Measurements from ENCODE around the gene LPO.

The LPO gene

DNA sequence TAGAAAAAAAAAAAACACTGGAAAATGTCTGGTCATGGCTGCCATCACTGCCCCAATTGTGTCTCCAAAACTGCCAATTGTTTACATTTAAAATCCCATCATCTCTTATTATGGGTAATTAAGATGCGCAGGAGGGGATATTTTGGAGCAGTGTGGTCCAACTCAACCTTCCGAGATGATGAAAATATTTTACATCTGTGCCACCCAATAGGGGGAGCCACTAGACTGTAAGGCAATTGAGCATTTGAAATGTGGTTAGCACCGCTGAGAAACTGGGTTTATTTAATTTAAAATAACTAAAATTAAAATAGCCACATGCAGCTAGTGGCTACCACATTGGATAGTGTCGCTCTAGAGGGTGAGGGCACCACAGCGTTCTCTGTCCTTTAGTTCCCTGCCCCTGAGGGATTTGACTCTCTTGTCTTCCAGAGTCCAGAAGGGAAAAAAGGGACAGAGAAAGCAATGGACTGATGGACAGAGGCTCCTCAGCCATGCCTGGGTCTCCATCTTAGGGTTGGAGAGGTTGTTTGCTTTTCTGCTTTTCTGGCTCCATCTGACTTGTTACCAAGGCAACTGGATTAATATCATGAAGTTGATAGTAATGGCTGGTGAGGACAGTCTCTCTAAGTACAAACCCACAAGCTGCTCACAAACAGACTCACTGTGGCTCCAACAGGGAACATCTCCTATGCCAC lies 38.9 kb downstream of the LPO start:
- DNase-seq (ENCODE audit: low spot score in 2 of 2) (no peak), ATAC-seq (no peak)
- Mint-ChIP-seq H3K4me1 (peaks cover 15% of the 10 kb centered on the region), H3K9me3 (no peaks in the 10 kb centered on the region), H3K36me3 (no peaks in the 10 kb centered on the region), H3K4me3 (no peak overlapping the region), H3K27ac (no peak overlapping the region)

DNA sequence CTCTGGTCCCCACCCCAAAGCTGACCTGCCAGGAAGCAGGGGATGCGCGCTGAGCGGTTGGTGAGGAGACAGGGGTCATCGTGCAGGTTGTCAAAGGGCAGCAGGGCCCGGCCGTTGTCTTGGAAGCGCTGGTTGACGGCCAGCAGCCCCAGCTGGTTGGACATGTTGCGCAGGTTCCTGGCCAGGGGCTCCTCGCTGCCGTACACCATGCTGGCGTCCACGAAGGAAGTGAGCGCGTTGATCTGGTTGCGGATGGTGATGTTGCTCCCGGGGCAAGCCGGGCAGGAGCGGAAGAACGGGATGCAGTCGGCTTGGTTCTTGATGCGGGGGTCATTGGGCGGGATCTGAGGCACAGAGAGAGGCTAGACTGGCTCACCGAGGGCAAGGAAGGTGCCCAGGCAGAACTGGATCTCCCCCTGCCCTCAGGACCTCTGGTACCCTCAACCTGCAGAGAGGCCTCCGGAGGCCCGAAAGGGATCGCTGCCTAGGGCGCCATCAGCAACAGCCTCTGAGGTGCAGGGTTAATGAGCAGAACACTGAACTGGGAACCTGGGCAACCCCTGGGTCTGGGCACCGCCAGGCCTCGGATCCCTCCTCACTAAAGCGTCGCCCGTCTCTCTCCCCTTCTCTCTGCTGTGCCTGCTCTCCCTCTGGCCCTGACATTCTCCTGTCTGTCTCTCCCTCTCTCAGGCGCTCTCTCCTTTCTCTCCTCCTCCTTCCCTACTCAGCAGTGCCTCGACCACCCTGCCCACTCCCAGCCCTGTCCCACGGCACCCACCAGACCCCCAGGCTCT lies 39.6 kb downstream of the LPO start:
- ATAC-seq (no peak), DNase-seq (ENCODE audit: low spot score in 2 of 2) (no peak)
- Mint-ChIP-seq H3K27ac (no peak overlapping the region), H3K36me3 (no peaks in the 10 kb centered on the region), H3K4me1 (peaks cover 11% of the 10 kb centered on the region), H3K9me3 (no peaks in the 10 kb centered on the region), H3K4me3 (no peak overlapping the region)

GRCh38 chr17:58278661-58279015 lies 40.3 kb downstream of the LPO start:
- H3K4me1 Mint-ChIP-seq: peaks cover 5% of the 10 kb centered on the region
- no peak for DNase-seq (ENCODE audit: low spot score in 2 of 2)
- no peak overlapping the region for H3K4me3 Mint-ChIP-seq
- H3K9me3 Mint-ChIP-seq: no peaks in the 10 kb centered on the region
- no peak for ATAC-seq
- H3K36me3 Mint-ChIP-seq: no peaks in the 10 kb centered on the region
- H3K27ac Mint-ChIP-seq: no peak overlapping the region

DNA sequence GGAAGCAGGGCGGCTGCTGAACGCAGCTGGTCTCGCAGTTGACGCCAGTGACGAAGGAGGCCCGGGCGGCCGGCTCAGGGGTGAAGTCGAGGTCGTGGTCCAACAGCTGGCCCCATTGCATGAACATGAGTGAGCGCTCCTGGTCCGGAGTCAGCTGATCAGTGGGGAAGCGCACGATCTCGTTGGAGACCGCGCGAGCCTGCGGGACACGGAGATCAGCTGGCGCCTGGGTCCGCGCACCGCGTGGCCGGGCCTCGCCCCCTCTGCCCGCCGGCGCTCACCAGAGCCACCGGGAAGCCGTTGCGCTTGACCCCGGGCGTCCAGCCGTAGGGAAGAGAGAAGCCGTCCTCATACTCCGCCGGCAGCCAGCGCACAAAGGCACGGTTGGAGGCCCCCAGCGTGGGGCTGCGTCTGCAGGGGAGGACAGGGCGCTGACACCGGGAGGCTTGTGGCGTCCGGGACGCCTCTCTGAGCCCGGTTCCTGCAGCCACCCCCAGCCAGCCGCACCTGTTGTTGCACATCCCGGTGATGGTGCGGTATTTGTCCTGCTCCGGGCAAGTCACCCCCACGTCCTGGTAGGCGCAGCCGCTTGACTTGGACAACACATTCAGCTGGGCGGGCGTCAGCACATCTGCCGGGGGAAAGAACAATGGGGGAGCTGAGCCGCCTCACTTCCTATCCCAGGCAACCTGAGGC lies 40.8 kb downstream of the LPO start:
- Mint-ChIP-seq H3K9me3 (no peaks in the 10 kb centered on the region), H3K36me3 (no peaks in the 10 kb centered on the region), H3K4me1 (peaks cover 5% of the 10 kb centered on the region), H3K27ac (no peak overlapping the region), H3K4me3 (no peak overlapping the region)
- ATAC-seq (peak; percentile 12), DNase-seq (ENCODE audit: low spot score in 2 of 2) (no peak)

DNA sequence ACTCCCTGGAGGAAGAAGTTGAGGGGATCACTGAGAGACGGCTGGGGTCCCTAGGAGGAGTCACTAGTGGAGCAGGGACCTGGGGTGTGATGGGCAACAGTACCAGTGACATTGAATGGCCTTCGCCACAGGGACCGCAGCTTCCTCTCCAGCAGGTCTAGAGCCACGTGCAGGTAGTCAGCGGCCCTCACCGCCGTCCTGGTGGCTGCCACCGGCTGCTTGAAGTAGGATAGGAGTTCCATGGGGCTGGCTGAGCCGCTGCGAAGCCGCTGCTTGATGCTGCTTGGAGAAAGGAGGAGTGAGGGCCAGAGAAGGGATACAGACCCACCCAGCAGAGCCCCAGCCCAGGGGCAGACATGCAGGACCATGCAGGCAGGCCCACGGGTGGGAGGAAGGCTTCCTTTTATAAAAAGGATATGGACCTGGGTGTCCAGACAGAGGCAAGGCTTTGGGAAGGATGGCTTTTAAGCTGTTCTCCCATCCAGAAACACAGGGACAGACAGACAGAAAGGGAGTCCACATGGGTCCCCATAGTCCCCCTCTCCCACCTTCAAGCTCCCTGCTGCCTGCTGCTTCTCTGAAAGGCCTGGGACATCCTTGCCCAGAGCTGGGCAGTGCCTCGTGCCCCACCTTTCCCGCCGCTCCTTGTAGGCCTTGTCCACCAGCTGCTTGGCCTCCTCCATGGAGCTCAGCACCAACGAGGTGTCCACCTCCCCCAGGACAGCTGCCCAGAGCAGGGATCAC lies 41.5 kb downstream of the LPO start:
- Mint-ChIP-seq H3K4me3 (no peak overlapping the region), H3K4me1 (peaks cover 5% of the 10 kb centered on the region), H3K36me3 (no peaks in the 10 kb centered on the region), H3K9me3 (no peaks in the 10 kb centered on the region), H3K27ac (peak overlapping the region; percentile 10)
- ATAC-seq: peak; percentile 40
- DNase-seq (ENCODE audit: low spot score in 2 of 2): no peak

GRCh38 chr17:58280480-58281217 lies 42.3 kb downstream of the LPO start, which contains the start of gene MPO:
Gene MPO (minus strand): TSS chr17:58280935. CDS start chr17:58280758, 177 bp downstream.
- Mint-ChIP-seq H3K4me3 (no peak within 1 kb of the TSS), H3K4me1 (peaks cover 5% of the 10 kb centered on the region), H3K36me3 (no peaks in the 10 kb centered on the region), H3K27ac (peak within 1 kb of the TSS; percentile 10), H3K9me3 (no peaks in the 10 kb centered on the region)
- ATAC-seq (no peak), DNase-seq (ENCODE audit: low spot score in 2 of 2) (no peak)

GRCh38 chr17:58281511-58282011 lies 43.2 kb downstream of the LPO start:
- ATAC-seq: no peak
- no peak for DNase-seq (ENCODE audit: low spot score in 2 of 2)
- no peak overlapping the region for H3K4me3 Mint-ChIP-seq
- peaks cover 5% of the 10 kb centered on the region for H3K4me1 Mint-ChIP-seq
- H3K36me3 Mint-ChIP-seq: no peaks in the 10 kb centered on the region
- no peak overlapping the region for H3K27ac Mint-ChIP-seq
- H3K9me3 Mint-ChIP-seq: no peaks in the 10 kb centered on the region

DNA sequence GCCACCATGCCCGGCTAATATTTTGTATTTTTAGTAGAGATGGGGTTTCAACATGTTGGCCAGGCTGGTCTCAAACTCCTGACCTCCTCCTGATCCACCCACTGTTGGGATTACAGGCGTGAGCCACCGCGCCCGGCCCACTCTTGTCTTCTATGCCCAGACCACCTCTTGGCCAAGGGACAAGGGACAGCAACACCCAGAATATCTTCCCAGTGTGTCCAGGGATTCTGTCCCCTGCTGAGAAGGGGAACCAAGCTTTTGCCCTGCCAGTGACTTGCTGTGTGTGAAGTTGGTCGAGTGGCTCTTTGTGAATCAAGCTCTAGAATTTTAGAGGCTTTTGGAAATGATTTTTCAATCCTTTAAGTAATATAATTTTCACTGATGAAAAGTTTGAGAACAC lies 44.1 kb downstream of the LPO start:
- H3K4me1 Mint-ChIP-seq: peaks cover 5% of the 10 kb centered on the region
- no peaks in the 10 kb centered on the region for H3K36me3 Mint-ChIP-seq
- H3K27ac Mint-ChIP-seq: no peak overlapping the region
- ATAC-seq (no peak), DNase-seq (ENCODE audit: low spot score in 2 of 2) (no peak)
- no peak overlapping the region for H3K4me3 Mint-ChIP-seq
- no peaks in the 10 kb centered on the region for H3K9me3 Mint-ChIP-seq

- no peak for ATAC-seq
- H3K9me3 Mint-ChIP-seq: no peaks in the 10 kb centered on the region
- no peaks in the 10 kb centered on the region for H3K36me3 Mint-ChIP-seq
- no peak overlapping the region for H3K4me3 Mint-ChIP-seq
- H3K27ac Mint-ChIP-seq: no peak overlapping the region
- H3K4me1 Mint-ChIP-seq: peaks cover 5% of the 10 kb centered on the region
- DNase-seq (ENCODE audit: low spot score in 2 of 2): no peak
Observed at GRCh38 chr17:58283674-58284612, 45.6 kb downstream of the LPO start.

- Mint-ChIP-seq H3K36me3 (no peaks in the 10 kb centered on the region), H3K27ac (no peak overlapping the region), H3K4me3 (no peak overlapping the region), H3K4me1 (peaks cover under 1% of the 10 kb centered on the region), H3K9me3 (no peaks in the 10 kb centered on the region)
- ATAC-seq (no peak), DNase-seq (ENCODE audit: low spot score in 2 of 2) (no peak)
Observed at GRCh38 chr17:58284613-58285421, 46.4 kb downstream of the LPO start.

DNA sequence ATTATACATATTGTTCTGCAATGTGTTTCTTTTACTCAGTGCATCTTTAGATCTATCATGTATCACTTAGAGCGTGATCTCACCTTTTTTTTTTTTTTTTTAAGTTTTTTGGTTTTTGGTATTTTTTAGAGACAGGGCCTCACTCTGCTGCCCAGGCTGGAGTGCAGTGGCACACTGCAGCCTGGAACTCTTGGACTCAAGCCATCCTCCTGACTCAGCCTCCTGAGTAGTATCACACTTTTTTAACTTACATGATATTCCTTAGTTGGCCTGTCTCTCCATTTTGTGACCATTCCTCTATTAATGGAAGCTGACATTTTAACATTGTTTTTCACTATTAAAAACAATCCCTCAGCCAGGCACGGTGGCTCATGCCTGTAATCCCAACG lies 47.0 kb downstream of the LPO start:
- Mint-ChIP-seq H3K9me3 (no peaks in the 10 kb centered on the region), H3K36me3 (no peaks in the 10 kb centered on the region), H3K27ac (no peak overlapping the region), H3K4me1 (no peaks in the 10 kb centered on the region), H3K4me3 (no peak overlapping the region)
- ATAC-seq (no peak), DNase-seq (ENCODE audit: low spot score in 2 of 2) (no peak)

GRCh38 chr17:58289869-58290268 lies 51.5 kb downstream of the LPO start:
- Mint-ChIP-seq H3K4me1 (no peaks in the 10 kb centered on the region), H3K9me3 (peaks cover 3% of the 10 kb centered on the region), H3K27ac (no peak overlapping the region), H3K4me3 (no peak overlapping the region), H3K36me3 (no peaks in the 10 kb centered on the region)
- DNase-seq (ENCODE audit: low spot score in 2 of 2): no peak
- no peak for ATAC-seq

- peaks cover 3% of the 10 kb centered on the region for H3K9me3 Mint-ChIP-seq
- H3K36me3 Mint-ChIP-seq: no peaks in the 10 kb centered on the region
- no peak for DNase-seq (ENCODE audit: low spot score in 2 of 2)
- no peaks in the 10 kb centered on the region for H3K4me1 Mint-ChIP-seq
- H3K4me3 Mint-ChIP-seq: no peak overlapping the region
- no peak for ATAC-seq
- H3K27ac Mint-ChIP-seq: no peak overlapping the region
Observed at GRCh38 chr17:58291246-58291645, 52.9 kb downstream of the LPO start.

Measured in stimulated activated effector memory CD8-positive, alpha-beta T cell treated with anti-CD3 and anti-CD28 coated beads, Interleukin-12 subunit alpha, Interleukin-12 subunit beta, amount 100 ng/mL, for 72 hours (primary cell).